Heart right ventricle (tissue), 16 donors: ENCODE data around the gene LRRC3. TPM values are rescaled to one million over a fixed set of nuclear protein-coding genes. Genes with fewer than 3 reads are reported as not detected.

Experiments
- ATAC-seq, 8 donors: fragments of 200-7000 bp; cut with Tn5 transposase; one replicate each; pipeline ENCODE4 v1.9.1; 2020; ENCODE audit warnings: mild to moderate bottlenecking in 8 of 8, moderate library complexity in 8 of 8, moderate number of reproducible peaks in 1 of 8
- DNase-seq, 2 donors: peaks; one replicate each; pipeline ENCODE4 v3.0.0-alpha.2; 2020
- H3K27ac ChIP-seq, 10 donors: fragments of 200-600 bp; sonication (generic) in 2 of 10; one replicate each; pipeline versions ENCODE4 v1.5.0 to v1.8.0; 2020 to 2022; ENCODE audit warnings: mild to moderate bottlenecking in 3 of 10
- H3K27me3 ChIP-seq, 7 donors: fragments of 200-600 bp; one replicate each; pipeline ENCODE4 v1.8.0; 2021 to 2022; ENCODE audit warnings: mild to moderate bottlenecking in 2 of 7
- H3K36me3 ChIP-seq, 9 donors: fragments of 200-600 bp; sonication (generic) in 1 of 9; one replicate each; pipeline versions ENCODE4 v1.5.0 to v1.8.0; 2020 to 2022; ENCODE audit warnings: mild to moderate bottlenecking in 2 of 9
- H3K4me1 ChIP-seq, 9 donors: fragments of 200-600 bp; sonication (generic) in 1 of 9; one replicate each; pipeline versions ENCODE4 v1.5.0 to v1.8.0; 2020 to 2022; ENCODE audit warnings: mild to moderate bottlenecking in 4 of 9
- H3K4me3 ChIP-seq, 10 donors: fragments of 200-600 bp; sonication (generic) in 2 of 10; one replicate each; pipeline versions ENCODE4 v1.5.0 to v1.8.0; 2020 to 2022; ENCODE audit warnings: mild to moderate bottlenecking in 7 of 10, moderate library complexity in 2 of 10
- H3K9me3 ChIP-seq, 11 donors: fragments of 200-600 bp in 10 of 11; sonication (generic) in 2 of 11; one replicate each; pipeline versions ENCODE4 v1.5.0 to v1.8.0; 2013 to 2022; ENCODE audit warnings: mild to moderate bottlenecking in 2 of 11, control low read depth in 1 of 11, moderate library complexity in 1 of 11
- WGBS, 2 donors: extraction: QIAGEN DNeasy Blood & Tissue Kit; methylation state at CpG; one replicate each; pipeline ENCODE4 v1.1.7; 2013; ENCODE audit warnings: inconsistent platforms in 1 of 2; 5-methylcytosine and 5-hydroxymethylcytosine counted together
- intact Hi-C, 10 donors: fragments of 100-400 bp; cut with DNase I; formaldehyde crosslinking; loops; one replicate each; pipeline versions ENCODE4 v1.11.1 to v1.14.2; 2022
- polyA plus RNA-seq, 2 donors: library from polyadenylated mRNA; stranded (reverse); fragments of 200-250 nt; gene quantifications; one replicate each; pipeline ENCODE4 v1.2.3, GENCODE V29; 2013
- total RNA-seq, 10 donors: library from RNA; stranded (reverse); fragmentation: NEBNext Ultra II Directional in 3 of 10; extraction: Animal tissue kit (Norgen Biotek cat#: 25700) in 3 of 10; gene quantifications; one replicate each; pipeline versions ENCODE4 v1.2.1 to v1.2.4, GENCODE V29; 2021 to 2023
- TF ChIP-seq, protein P1 (sequence below), 9 donors: fragments of 200-600 bp; sonication (generic) in 2 of 9; IDR thresholded peaks; one replicate each; pipeline versions ENCODE4 v1.5.0 to v1.8.0; 2021 to 2022; ENCODE audit warnings: antibody characterized with exemption in 9 of 9, mild to moderate bottlenecking in 5 of 9, moderate library complexity in 1 of 9
- donor health status: Arrhythmogenic right ventricular cardiomyopathy.
- donor health status: ischemic (EF 13 %, LVEDD 7.1; RV severe dilation, severe dysfunction).
- donor health status: healthy with polysubstance abuse.
- donor health status: DM: no; HTN: yes; CAD: no.
- donor health status: DM: no; HTN: no; CAD: no.
- donor health status: ischemic (EF 25% LVEDD 6.9; RV normal size, moderate dysfunction).
- donor health status: ischemic (EF 25% LVEDD 5.7; RV mildly dilated, moderate dysfunction).
- donor health status: healthy.
- donor health status: DM: yes; HTN: yes; CAD: no.
- donor health status: Ischemic cardiomyopathy.
- donor health status: ischemic (EF 35%, LVEDD 5.7; RV mildly dilated, moderate dysfunction).
- donor health status: nonischemic (EF 11% LVEDD 7.7; RV severe dilation, severe dysfunction).
- donor health status: DM: yes; HTN: yes; CAD: no.
- donor health status: PGD.
- donor health status: ischemic (EF 29% LVEDD 5.4; RV normal size, mild dysfunction).
- donor health status: nonischemic (EF 23%, LVEDD 6.1; RV moderate dilation, normal function).

Gene LRRC3
- total and polyA plus RNA-seq, 12 donors: 1.2 to 3.2 (median 2.0) TPM

DNA sequence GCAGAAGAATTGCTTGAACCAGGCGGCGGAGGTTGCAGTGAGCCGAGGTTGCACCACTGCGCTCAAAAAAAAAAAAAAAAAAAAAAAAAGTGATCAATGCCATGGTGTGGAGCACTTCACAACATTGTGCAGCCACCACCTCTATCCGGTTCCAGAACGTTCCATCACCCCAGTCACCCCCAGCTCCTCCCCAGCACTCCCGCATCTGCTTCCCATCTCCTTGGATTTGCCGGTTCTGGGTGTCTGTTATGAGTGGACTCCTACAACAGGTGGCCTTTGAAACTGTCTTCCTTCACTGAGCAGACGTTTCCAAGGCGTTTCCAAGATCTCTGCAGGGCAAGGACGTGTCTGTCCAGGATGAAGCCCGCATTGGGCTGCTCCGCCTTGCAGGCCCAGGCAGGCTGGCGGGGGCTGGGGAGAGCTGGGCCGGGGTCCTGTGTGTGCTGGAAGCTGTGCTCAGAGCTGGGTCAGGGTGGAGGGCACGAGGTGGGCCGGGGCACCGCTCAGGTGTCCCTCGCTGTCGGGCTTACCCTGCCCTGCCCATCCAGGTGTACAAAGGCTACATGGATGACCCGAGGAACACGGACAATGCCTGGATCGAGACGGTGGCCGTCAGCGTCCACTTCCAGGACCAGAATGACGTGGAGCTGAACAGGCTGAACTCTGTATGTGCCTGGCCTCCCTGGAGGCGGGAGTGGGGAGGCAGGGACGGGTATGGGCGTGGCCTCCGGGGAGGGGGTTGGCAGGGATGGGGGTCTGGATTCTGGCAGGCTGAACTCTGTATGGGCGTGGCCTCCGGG lies 14.9 kb upstream of the LRRC3 start:
- intact Hi-C loops: loop anchor here in 1 of 10 donors (10.0 kb wide), 1 partner anchor 56 kb away; no protein-coding TSS in a partner anchor
- H3K9me3 ChIP-seq: no peaks in the 10 kb centered on the region
- H3K4me3 ChIP-seq: no peak overlapping the region
- WGBS, 2 donors: 84 to 87% methylated on average over 32 of the region's 33 CpGs
- H3K27me3 ChIP-seq: peaks cover 0 to 7% (median 0%) of the 10 kb centered on the region in 7 donors
- no peak overlapping the region for H3K27ac ChIP-seq
- peaks cover 0 to 61% (median 0%) of the 10 kb centered on the region in 9 donors for H3K36me3 ChIP-seq
- DNase-seq (peak in 1 of 2 donors; percentile 11), ATAC-seq (no peak)
- H3K4me1 ChIP-seq: peaks cover 0 to 20% (median 5%) of the 10 kb centered on the region in 9 donors
- TF ChIP-seq, protein P1, sequence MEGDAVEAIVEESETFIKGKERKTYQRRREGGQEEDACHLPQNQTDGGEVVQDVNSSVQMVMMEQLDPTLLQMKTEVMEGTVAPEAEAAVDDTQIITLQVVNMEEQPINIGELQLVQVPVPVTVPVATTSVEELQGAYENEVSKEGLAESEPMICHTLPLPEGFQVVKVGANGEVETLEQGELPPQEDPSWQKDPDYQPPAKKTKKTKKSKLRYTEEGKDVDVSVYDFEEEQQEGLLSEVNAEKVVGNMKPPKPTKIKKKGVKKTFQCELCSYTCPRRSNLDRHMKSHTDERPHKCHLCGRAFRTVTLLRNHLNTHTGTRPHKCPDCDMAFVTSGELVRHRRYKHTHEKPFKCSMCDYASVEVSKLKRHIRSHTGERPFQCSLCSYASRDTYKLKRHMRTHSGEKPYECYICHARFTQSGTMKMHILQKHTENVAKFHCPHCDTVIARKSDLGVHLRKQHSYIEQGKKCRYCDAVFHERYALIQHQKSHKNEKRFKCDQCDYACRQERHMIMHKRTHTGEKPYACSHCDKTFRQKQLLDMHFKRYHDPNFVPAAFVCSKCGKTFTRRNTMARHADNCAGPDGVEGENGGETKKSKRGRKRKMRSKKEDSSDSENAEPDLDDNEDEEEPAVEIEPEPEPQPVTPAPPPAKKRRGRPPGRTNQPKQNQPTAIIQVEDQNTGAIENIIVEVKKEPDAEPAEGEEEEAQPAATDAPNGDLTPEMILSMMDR (IDR thresholded peaks at IDR 0.05): no peak

DNA sequence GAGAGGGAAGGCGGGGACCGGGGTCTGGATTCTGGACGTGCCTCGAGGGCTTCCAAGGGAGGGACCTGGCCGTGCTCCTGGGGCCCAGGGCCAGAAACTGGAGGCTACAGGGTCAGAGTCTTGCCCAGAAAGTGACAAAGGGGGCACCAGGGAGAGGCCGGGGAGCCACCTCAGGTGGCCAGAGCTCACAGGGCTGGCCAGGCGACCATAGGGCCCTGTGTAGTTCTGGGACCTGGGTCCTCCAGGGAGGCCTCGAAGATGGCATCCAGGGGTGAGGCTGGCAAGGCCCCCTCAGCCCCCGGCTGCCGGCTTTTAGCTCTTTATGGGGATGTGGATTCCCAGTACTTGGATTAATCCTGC lies 14.3 kb upstream of the LRRC3 start:
- H3K9me3 ChIP-seq: no peaks in the 10 kb centered on the region
- H3K27ac ChIP-seq: no peak overlapping the region
- no peak overlapping the region for H3K4me3 ChIP-seq
- peaks cover 0 to 60% (median 0%) of the 10 kb centered on the region in 9 donors for H3K36me3 ChIP-seq
- no peak for ATAC-seq
- WGBS, 2 donors: 77 to 84% methylated on average over 9 to 10 of the region's 10 CpGs
- peaks cover 0 to 20% (median 5%) of the 10 kb centered on the region in 9 donors for H3K4me1 ChIP-seq
- intact Hi-C loops: loop anchor here in 1 of 10 donors (10.0 kb wide), 1 partner anchor 56 kb away; no protein-coding TSS in a partner anchor
- TF ChIP-seq, protein P1 (IDR thresholded peaks at IDR 0.05): no peak
- H3K27me3 ChIP-seq: peaks cover 0 to 7% (median 0%) of the 10 kb centered on the region in 7 donors
- no peak for DNase-seq

DNA sequence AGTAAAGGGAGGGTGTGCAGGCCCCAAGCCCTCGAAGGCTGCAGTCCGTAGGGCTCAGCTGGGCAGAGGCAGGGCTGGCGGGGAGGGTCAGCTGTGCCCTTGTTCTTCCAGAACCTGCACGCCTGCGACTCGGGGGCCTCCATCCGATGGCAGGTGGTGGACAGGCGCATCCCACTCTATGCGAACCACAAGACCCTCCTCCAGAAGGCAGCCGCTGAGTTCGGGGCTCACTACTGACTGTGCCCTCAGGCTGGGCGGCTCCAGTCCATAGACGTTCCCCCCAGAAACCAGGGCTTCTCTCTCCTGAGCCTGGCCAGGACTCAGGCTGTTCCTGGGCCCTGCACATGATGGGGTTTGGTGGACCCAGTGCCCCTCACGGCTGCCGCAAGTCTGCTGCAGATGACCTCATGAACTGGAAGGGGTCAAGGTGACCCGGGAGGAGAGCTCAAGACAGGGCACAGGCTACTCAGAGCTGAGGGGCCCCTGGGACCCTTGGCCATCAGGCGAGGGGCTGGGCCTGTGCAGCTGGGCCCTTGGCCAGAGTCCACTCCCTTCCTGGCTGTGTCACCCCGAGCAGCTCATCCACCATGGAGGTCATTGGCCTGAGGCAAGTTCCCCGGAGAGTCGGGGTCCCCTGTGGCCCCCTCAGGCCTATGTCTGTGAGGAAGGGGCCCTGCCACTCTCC lies 13.6 kb upstream of the LRRC3 start:
- H3K4me3 ChIP-seq: no peak overlapping the region
- H3K27ac ChIP-seq: no peak overlapping the region
- H3K27me3 ChIP-seq: peaks cover 0 to 6% (median 0%) of the 10 kb centered on the region in 7 donors
- H3K9me3 ChIP-seq: no peaks in the 10 kb centered on the region
- 83 to 86% methylated on average over 20 of the region's 20 CpGs for WGBS, 2 donors
- H3K4me1 ChIP-seq: peaks cover 0 to 20% (median 5%) of the 10 kb centered on the region in 9 donors
- H3K36me3 ChIP-seq: peaks cover 0 to 55% (median 0%) of the 10 kb centered on the region in 9 donors
- intact Hi-C loops: loop anchor here in 1 of 10 donors (10.0 kb wide), 1 partner anchor 57 kb away; no protein-coding TSS in a partner anchor
- peak in 1 of 2 donors; percentile 3 for DNase-seq
- TF ChIP-seq, protein P1 (IDR thresholded peaks at IDR 0.05): no peak
- no peak for ATAC-seq
